G401.6 (cell line): ENCODE results near the gene CCND1.
"Not testable (repeated sequence)": the region's sequence is repeated elsewhere in the genome, so short reads cannot be mapped to it uniquely, and the experiment has no call there.

Experiments used
- FAIRE-seq: peaks from 2 replicates; lab custom pipeline; 2012; peaks lifted over from hg19 to GRCh38; lab: Jason Lieb, UNC

CCND1 gene

DNA sequence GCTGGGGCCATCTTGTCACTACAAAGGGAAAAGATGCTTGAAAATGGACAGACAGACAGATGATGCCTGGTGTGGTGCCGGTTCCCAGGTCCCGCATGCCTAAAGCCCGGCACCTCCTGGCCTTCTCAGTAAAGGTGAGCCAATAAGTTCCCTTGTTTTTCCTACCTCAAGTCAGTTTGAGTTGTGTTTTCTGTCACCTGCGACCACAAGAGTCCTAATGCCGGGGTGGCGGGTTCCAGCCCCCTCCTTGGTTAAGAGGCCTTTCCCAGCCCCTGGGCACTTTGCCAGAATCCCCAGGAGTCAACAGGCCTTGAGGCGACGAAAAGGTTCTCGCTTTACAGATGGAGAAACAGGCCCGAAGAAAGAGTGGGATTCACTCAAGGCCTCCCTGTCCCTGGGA lies 53.8 kb downstream of the CCND1 start:
- FAIRE-seq: no peak

- FAIRE-seq: no peak
Observed at GRCh38 chr11:69695581-69695980, 54.6 kb downstream of the CCND1 start.

DNA sequence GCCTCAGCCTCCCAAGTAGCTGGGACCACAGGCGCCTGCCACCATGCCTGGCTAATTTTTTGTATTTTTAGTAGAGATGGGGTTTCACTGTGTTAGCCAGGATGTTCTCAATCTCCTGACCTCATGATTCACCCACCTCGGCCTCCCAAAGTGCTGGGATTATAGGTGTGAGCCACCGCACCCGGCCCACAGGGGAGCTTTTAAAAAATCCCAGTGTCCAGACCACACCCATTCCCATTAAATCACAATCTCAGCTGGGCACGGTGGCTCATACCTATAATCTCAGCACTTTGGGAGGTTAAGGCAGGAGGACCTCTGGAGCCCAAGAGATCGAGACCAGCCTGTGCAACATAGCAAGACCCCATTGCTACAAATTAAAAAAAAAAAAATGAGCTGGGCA lies 55.0 kb downstream of the CCND1 start:
- FAIRE-seq: not testable (repeated sequence)

GRCh38 chr11:69696749-69697468 lies 56.0 kb downstream of the CCND1 start:
- FAIRE-seq: no peak

GRCh38 chr11:69697469-69697843 lies 56.5 kb downstream of the CCND1 start:
- no peak for FAIRE-seq

GRCh38 chr11:69697861-69698260 lies 56.9 kb downstream of the CCND1 start:
- FAIRE-seq: no peak

DNA sequence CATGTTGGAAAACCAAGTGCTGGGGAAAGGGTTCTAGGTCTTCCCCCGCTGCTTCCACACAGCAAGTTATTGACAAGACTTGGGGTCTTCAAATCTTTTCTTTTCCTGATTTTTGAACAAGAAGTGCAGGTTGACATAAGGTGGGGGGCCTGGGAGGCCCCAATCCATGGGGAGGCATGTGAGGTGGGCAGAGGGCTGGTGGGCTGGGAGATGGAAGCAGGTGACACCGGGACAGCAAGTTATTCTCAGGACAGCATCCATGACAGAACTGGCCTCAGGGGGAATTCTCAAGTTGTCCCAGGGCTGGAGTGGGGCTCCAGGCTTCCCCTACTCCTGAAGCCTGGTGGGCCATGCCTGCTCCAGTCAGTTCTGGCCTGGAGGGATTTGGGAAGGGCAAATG lies 57.4 kb downstream of the CCND1 start:
- FAIRE-seq: no peak

DNA sequence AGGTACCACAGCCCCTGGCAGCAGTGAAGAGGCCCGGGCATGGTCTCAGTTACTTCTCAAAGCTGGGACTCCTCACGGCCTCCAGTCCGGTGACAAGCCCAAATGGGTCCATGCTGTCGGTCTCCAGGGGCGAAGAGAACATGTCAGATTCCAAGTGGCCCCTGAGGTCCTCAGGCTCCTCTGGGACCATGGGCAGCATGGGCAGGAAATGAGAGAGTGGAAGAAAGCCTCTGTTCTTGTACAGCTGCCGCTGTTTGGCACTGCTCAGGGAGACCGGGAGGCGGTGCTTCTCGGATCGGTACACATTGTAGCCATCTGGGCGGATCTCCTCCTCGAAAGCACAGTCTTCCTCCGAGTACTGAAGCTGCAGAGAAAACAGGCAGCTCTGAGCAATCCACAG lies 58.3 kb downstream of the CCND1 start:
- FAIRE-seq: no peak

DNA sequence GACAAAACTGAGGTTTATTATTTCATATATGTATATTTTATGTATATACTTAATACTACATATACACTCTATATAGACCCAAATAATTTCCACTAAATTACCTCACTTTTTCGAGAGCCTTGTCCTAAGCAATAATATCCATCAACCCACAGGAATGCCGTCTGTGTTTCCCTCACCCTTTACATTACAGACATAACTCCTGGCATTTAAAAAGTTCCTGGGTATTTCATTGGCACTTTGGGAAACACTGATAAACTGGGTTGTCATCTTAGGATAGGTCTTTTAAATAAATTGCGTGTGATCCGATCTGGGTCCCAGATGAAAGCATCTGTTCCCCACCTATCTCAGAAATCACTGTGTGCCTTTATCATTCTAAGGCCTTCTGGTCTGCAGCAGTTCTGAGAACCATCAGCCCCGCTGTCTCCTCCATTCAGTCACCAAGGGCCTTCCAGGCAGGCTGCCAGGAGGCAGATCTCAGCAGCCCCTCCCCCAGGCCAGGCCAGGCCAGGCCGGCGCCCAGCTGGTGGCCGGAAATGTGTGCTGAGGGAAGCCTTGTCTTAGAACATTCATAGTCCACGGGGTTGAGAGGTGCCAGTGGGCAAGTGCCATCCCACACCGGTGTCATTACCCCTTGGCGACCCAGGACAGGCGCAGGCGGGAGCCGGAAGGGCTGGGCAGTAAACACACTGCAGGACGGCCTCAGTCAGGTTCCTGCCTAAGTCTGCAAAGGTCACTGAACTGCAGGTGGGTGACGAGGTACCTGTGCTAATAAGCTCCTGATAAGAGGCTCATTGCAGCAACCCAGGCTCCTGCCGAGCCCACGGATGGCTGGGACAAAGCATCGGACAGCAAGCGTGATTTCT lies 59.6 kb downstream of the CCND1 start:
- FAIRE-seq: no peak

DNA sequence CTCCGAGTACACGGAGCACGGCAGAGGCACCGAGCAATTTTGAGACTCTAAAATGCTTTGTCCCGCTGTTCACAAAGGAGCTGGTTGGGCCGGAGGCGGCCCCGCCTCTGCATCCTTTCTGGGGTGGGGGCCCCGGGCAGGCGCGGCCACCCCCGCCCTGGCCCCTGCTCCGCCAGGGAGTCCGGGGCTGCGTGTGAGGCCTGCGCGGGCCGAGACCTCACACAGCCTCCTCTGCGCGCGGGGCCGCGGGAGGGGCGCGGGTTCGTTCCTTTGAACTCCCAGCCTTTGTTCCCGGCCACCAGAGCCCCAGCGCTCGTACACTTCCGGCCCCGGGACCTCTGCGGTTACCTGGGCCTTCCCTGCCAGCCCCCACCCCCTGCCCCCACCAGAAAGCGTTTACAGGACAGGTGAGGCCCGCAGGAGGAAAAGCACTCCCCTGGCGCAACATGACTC lies 61.3 kb downstream of the CCND1 start:
- FAIRE-seq: no peak

- FAIRE-seq: no peak
Observed at GRCh38 chr11:69702769-69703452, 62.0 kb downstream of the CCND1 start.

GRCh38 chr11:69703453-69703767 lies 62.5 kb downstream of the CCND1 start:
- no peak for FAIRE-seq
